ENCODE results near the gene AFDN.

GRCh38 chr6:167841981-167842380 lies 15.3 kb downstream of the AFDN start:
- TF ChIP-seq CTCF (IDR thresholded peaks at IDR 0.05) (no peak), POLR2A (IDR thresholded peaks at IDR 0.05) (no peak)

Measured in thyroid gland (tissue), 4 donors.